OCI-LY1 (cell line): ENCODE measurements around the gene BTNL9.

Source experiments
- H2AFZ ChIP-seq: fragments of 200-600 bp; sonication (generic), shearing (Covaris generic); 2 replicates; pipeline ENCODE4 v1.6.0; 2014; ENCODE audit warnings: antibody characterized with exemption, mild to moderate bottlenecking, low read length
- H3F3A ChIP-seq: fragments of 200-600 bp; sonication (generic), shearing (Covaris generic); 2 replicates; pipeline ENCODE4 v1.6.0; 2014; ENCODE audit warnings: mild to moderate bottlenecking, antibody characterized with exemption, low read length, moderate library complexity; ENCODE audit not compliant: insufficient read depth
- H3K27ac ChIP-seq: fragments of 200-600 bp; sonication (generic); 2 replicates; pipeline ENCODE4 v1.5.1; 2014; ENCODE audit warnings: low read length, mixed run types, mild to moderate bottlenecking, low read depth; ENCODE audit not compliant: poor library complexity, severe bottlenecking
- H3K27me3 ChIP-seq: fragments of 200-600 bp; sonication (generic); 2 replicates; pipeline ENCODE4 v1.6.0; 2014; ENCODE audit warnings: antibody characterized with exemption, mild to moderate bottlenecking, low read length, moderate library complexity; ENCODE audit not compliant: insufficient read depth
- H3K36me3 ChIP-seq: fragments of 200-600 bp; sonication (generic); 2 replicates; pipeline ENCODE4 v1.6.1; 2014; ENCODE audit warnings: mild to moderate bottlenecking, antibody characterized with exemption, low read length, moderate library complexity, mixed read lengths; ENCODE audit not compliant: insufficient read depth
- H3K4me1 ChIP-seq: fragments of 200-600 bp; sonication (generic); 2 replicates; pipeline ENCODE4 v1.5.1; 2014; ENCODE audit warnings: mild to moderate bottlenecking, low read length, moderate library complexity; ENCODE audit not compliant: insufficient read depth, severe bottlenecking
- H3K4me2 ChIP-seq: fragments of 200-600 bp; sonication (generic), shearing (Covaris generic); 2 replicates; pipeline ENCODE4 v1.6.1; 2014; ENCODE audit warnings: low read length
- H3K4me3 ChIP-seq: fragments of 200-600 bp; sonication (generic); 2 replicates; pipeline ENCODE4 v1.5.1; 2014; ENCODE audit warnings: low read length, low read depth, mild to moderate bottlenecking, mixed read lengths; ENCODE audit not compliant: poor library complexity, severe bottlenecking
- H3K79me2 ChIP-seq: fragments of 200-600 bp; shearing (Covaris generic); 2 replicates; pipeline ENCODE4 v1.6.1; 2016; ENCODE audit warnings: mixed run types, low read length, mixed read lengths; ENCODE audit not compliant: insufficient read depth
- H3K9ac ChIP-seq: fragments of 200-600 bp; sonication (generic), shearing (Covaris generic); 2 replicates; pipeline ENCODE4 v1.6.1; 2014; ENCODE audit warnings: mild to moderate bottlenecking, low read length, mixed read lengths
- H3K9me2 ChIP-seq: fragments of 200-600 bp; sonication (generic), shearing (Covaris generic); 2 replicates; pipeline ENCODE4 v1.6.1; 2014; ENCODE audit warnings: low read depth, mild to moderate bottlenecking, low read length, mixed read lengths
- H3K9me3 ChIP-seq: fragments of 200-600 bp; shearing (Covaris generic); 2 replicates; pipeline ENCODE4 v1.6.1; 2014; ENCODE audit warnings: low read length, mixed read lengths
- H4K20me1 ChIP-seq: fragments of 200-600 bp; sonication (generic), shearing (Covaris generic); 2 replicates; pipeline ENCODE4 v1.6.0; 2016; ENCODE audit warnings: mild to moderate bottlenecking, low read length; ENCODE audit not compliant: insufficient read depth
- CTCF ChIP-seq: fragments of 200-600 bp; sonication (generic), shearing (Covaris generic); IDR thresholded peaks from 2 replicates; pipeline ENCODE4 v1.5.1; 2017; ENCODE audit warnings: mild to moderate bottlenecking, antibody characterized with exemption, low read length, moderate library complexity, mixed read lengths
- EZH2 ChIP-seq: fragments of 200-600 bp; sonication (generic), shearing (Covaris generic); IDR thresholded peaks from 2 replicates; pipeline ENCODE4 v1.8.0; 2017; ENCODE audit warnings: borderline replicate concordance, mixed run types, mild to moderate bottlenecking, antibody characterized with exemption, low read length, moderate library complexity, mixed read lengths

The BTNL9 gene

GRCh38 chr5:181105391-181106025 lies 65.4 kb downstream of the BTNL9 start:
- H4K20me1 ChIP-seq = no peaks in the 10 kb centered on the region
- H3K27ac ChIP-seq = no peak overlapping the region
- no peaks in the 10 kb centered on the region for H3F3A ChIP-seq
- H3K79me2 ChIP-seq = no peaks in the 10 kb centered on the region
- no peak overlapping the region for H3K4me2 ChIP-seq
- no peaks in the 10 kb centered on the region for H3K9me3 ChIP-seq
- no peak overlapping the region for H3K9ac ChIP-seq
- H3K4me3 ChIP-seq = no peak overlapping the region
- TF ChIP-seq CTCF = no peak
- no peak for TF ChIP-seq EZH2
- no peaks in the 10 kb centered on the region for H3K4me1 ChIP-seq
- no peaks in the 10 kb centered on the region for H3K9me2 ChIP-seq
- 0 out of 2 replicates have a peak, but pooled peaks cover 4% of the 10 kb centered on the region for H3K27me3 ChIP-seq
- H3K36me3 ChIP-seq = no peaks in the 10 kb centered on the region
- no peak overlapping the region for H2AFZ ChIP-seq

DNA sequence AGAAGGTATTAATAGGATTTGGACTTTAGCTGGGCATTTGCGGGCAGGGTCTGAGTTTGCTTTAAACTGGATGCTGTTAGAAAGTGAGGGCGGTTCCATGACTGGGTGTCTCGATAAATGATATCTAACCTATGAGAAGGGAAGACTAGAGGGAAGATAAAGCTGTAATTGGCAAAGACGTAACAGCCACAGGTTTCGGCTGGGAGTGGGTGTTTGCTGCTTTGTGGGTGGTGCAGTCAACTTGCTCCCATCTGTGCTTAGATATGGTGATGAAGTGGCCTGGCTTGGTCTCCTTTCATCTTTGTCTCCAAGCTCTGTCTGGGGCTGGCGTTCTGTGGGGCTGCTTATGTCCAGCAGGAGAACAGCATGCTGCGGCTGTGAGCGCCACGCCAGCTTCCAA lies 67.6 kb downstream of the BTNL9 start:
- H3K27me3 ChIP-seq = 0 out of 2 replicates have a peak, but pooled peaks cover 4% of the 10 kb centered on the region

GRCh38 chr5:181108578-181109165 lies 68.6 kb downstream of the BTNL9 start:
- Histone ChIP-seq H3K4me3 (no peak overlapping the region), H4K20me1 (no peaks in the 10 kb centered on the region), H3K36me3 (no peaks in the 10 kb centered on the region), H3K4me1 (no peaks in the 10 kb centered on the region), H3K9me2 (no peaks in the 10 kb centered on the region), H2AFZ (no peak overlapping the region), H3F3A (no peaks in the 10 kb centered on the region), H3K9ac (no peak overlapping the region), H3K79me2 (no peaks in the 10 kb centered on the region), H3K27me3 (0 out of 2 replicates have a peak, but pooled peaks cover 4% of the 10 kb centered on the region), H3K9me3 (no peaks in the 10 kb centered on the region), H3K27ac (no peak overlapping the region), H3K4me2 (no peak overlapping the region)
- TF ChIP-seq CTCF (no peak), EZH2 (no peak)

More for the DNA sequence above, 67.6 kb downstream of the BTNL9 start:
- Histone ChIP-seq H3K4me2 (no peak overlapping the region), H3F3A (no peaks in the 10 kb centered on the region), H3K9ac (no peak overlapping the region), H4K20me1 (no peaks in the 10 kb centered on the region), H3K4me3 (no peak overlapping the region), H3K9me2 (no peaks in the 10 kb centered on the region), H3K36me3 (no peaks in the 10 kb centered on the region), H3K4me1 (no peaks in the 10 kb centered on the region), H3K9me3 (no peaks in the 10 kb centered on the region), H3K27ac (no peak overlapping the region), H2AFZ (no peak overlapping the region), H3K79me2 (no peaks in the 10 kb centered on the region)
- TF ChIP-seq CTCF (no peak), EZH2 (no peak)
